Right cardiac atrium (tissue), 5 donors: ENCODE measurements around the gene MSL1. TPM values are rescaled to one million over a fixed set of nuclear protein-coding genes. Genes with fewer than 3 reads are reported as not detected.
"Not testable (repeated sequence)": the region's sequence is repeated elsewhere in the genome, so short reads cannot be mapped to it uniquely, and the experiment has no call there.

Experiments
- ATAC-seq, 2 donors: fragments of 200-7000 bp; cut with Tn5 transposase; one replicate each; pipeline versions ENCODE4 v1.8.0 to v1.9.1; 2020; ENCODE audit warnings: moderate library complexity in 2 of 2, mild to moderate bottlenecking in 1 of 2
- DNase-seq, 3 donors: peaks; one replicate each; pipeline ENCODE4 v3.0.0-alpha.2; 2020
- H3K27ac ChIP-seq: one replicate; pipeline ENCODE4 v1.5.1; 2013; ENCODE audit warnings: mild to moderate bottlenecking, low read length, control low read depth, moderate library complexity
- H3K27me3 ChIP-seq: one replicate; pipeline ENCODE4 v1.6.1; 2013; ENCODE audit not compliant: control insufficient read depth, insufficient read depth
- H3K4me1 ChIP-seq: one replicate; pipeline ENCODE4 v1.6.1; 2013; ENCODE audit warnings: low read length; ENCODE audit not compliant: control insufficient read depth, insufficient read depth
- H3K4me3 ChIP-seq: one replicate; pipeline ENCODE4 v1.5.1; 2013; ENCODE audit warnings: low read length, control low read depth
- H3K9me3 ChIP-seq: one replicate; pipeline ENCODE4 v1.6.1; 2013; ENCODE audit warnings: low read length; ENCODE audit not compliant: control insufficient read depth
- WGBS: extraction: QIAGEN DNeasy Blood & Tissue Kit; methylation state at CpG from one replicate; pipeline ENCODE4 v1.1.7; 2013; 5-methylcytosine and 5-hydroxymethylcytosine counted together
- intact Hi-C, 4 donors: fragments of 100-400 bp; cut with DNase I; formaldehyde crosslinking; loops; one replicate each; pipeline versions ENCODE4 v1.11.0 to v1.14.0; 2022 to 2023
- polyA plus RNA-seq: library from polyadenylated mRNA; stranded (reverse); fragments of 200-250 nt; gene quantifications from one replicate; pipeline ENCODE4 v1.2.3, GENCODE V29; 2013
- total RNA-seq, 4 donors: library from RNA; stranded (reverse); fragmentation: NEBNext Ultra II Directional; extraction: Animal tissue kit (Norgen Biotek cat#: 25700); gene quantifications; one replicate each; pipeline ENCODE4 v1.2.1, GENCODE V29; 2021
- donor health status: healthy with polysubstance abuse.
- donor health status: DM: no; HTN: yes; CAD: no.
- donor health status: DM: no; HTN: no; CAD: no.
- donor health status: DM: no; HTN: yes; CAD: no; lungs with severe emphysema.
- donor health status: DM: yes; HTN: yes; CAD: no.

The MSL1 gene
- total and polyA plus RNA-seq, 5 donors: 44.8 to 57.3 (median 54.4) TPM

DNA sequence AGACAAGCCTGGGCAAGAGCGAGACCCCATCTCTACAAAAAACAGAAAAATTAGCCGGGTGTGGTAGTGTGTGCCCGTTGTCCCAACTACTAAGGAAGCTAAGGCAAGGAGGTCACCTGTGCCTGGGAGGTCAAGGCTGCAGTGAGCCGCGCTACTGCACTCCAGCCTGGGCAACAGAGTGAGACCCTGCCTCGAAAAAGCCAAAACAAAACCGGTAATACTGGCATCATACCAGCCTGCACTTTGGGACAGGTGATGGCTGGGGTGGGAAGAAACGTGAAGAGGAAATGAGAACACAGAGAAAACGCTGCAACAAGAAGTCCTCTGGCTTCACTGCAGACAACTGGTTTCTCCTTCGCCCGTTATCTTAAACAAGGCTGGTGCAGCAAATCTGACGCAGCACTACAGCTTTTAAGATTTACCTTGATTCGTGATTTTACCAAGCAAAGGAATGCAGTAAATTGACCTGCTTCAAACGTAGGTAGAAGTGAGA, 17.8 kb downstream of the MSL1 start:
- intact Hi-C loops: no loop called here
- H3K9me3 ChIP-seq: no peaks in the 10 kb centered on the region
- H3K4me1 ChIP-seq: peaks cover 2% of the 10 kb centered on the region
- DNase-seq: no peak
- 14% methylated on average over 14 of the region's 14 CpGs for WGBS
- H3K27ac ChIP-seq: peak overlapping the region; percentile 99
- H3K27me3 ChIP-seq: no peaks in the 10 kb centered on the region
- H3K4me3 ChIP-seq: peak overlapping the region; percentile 70
- ATAC-seq: peak; percentile 7 to 28

DNA sequence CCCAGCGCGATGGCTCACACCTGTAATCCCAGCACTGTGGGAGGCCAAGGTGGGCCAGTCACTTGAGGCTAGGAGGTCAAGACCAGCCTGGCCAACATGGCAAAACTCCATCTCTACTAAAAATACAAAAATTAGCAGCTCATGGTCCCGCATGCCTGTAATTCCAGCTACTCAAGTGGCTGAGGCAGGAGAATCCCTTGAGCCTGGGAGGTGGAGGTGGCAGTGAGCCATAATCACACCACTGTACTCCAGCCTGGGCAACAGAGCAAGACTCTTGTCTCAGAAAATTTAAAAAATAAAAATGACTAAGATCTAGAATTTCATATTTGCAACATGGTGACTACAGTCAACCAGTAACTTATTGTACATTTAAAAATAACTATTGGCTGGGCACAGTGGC, 21.4 kb downstream of the MSL1 start:
- 93% methylated on average over 3 of the region's 3 CpGs for WGBS
- H3K4me3 ChIP-seq, H3K4me1 ChIP-seq, H3K27me3 ChIP-seq, DNase-seq, H3K27ac ChIP-seq, intact Hi-C loops, ATAC-seq, H3K9me3 ChIP-seq: not testable (repeated sequence)

DNA sequence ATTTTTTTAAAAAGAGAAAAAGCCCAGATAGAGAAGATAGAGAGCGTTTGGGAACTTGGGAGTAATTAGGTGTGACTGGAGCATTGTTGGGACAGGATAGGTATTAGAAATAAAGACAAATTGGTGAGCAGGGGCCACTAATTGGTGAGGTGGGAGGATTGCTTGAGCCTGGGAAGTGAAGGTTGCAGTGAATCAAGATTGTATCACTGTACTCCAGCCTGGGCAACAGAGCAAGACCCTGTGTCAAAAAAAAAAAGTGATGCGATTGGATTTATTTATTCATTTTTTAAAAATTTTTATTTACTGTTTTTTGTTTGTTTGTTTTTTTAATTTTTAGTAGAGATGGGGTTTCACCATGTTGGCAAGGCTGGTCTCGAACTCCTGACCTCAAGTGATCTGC, 23.7 kb downstream of the MSL1 start:
- WGBS: 93% methylated on average over 3 of the region's 3 CpGs
- H3K27me3 ChIP-seq: no peaks in the 10 kb centered on the region
- no peak overlapping the region for H3K4me3 ChIP-seq
- DNase-seq: no peak
- no peaks in the 10 kb centered on the region for H3K9me3 ChIP-seq
- no peak overlapping the region for H3K27ac ChIP-seq
- ATAC-seq: no peak
- intact Hi-C loops: no loop called here
- no peaks in the 10 kb centered on the region for H3K4me1 ChIP-seq

DNA sequence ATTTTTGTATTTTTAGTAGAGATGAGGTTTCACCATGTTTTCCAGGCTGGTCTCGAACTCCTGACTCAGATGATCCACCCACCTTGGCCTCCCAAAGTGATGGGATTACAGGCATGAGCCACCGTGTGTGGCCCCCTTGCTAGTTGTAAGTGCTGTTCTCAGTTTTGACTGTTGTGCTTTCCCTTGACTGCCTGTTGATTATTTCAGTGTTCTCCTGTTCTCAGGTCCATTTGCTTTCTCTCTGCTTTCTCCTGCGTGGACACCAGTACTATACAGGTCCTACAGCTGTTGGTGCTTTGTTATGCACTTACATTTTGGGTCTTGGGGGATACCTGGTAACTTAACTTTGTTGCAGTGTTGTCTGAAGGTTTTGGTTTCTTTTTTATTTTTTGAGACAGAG, 26.8 kb downstream of the MSL1 start:
- intact Hi-C loops: no loop called here
- DNase-seq: no peak
- no peaks in the 10 kb centered on the region for H3K9me3 ChIP-seq
- ATAC-seq: no peak
- no peaks in the 10 kb centered on the region for H3K27me3 ChIP-seq
- no peaks in the 10 kb centered on the region for H3K4me1 ChIP-seq
- H3K27ac ChIP-seq: no peak overlapping the region
- WGBS: 81% methylated on average over 3 of the region's 3 CpGs
- no peak overlapping the region for H3K4me3 ChIP-seq

DNA sequence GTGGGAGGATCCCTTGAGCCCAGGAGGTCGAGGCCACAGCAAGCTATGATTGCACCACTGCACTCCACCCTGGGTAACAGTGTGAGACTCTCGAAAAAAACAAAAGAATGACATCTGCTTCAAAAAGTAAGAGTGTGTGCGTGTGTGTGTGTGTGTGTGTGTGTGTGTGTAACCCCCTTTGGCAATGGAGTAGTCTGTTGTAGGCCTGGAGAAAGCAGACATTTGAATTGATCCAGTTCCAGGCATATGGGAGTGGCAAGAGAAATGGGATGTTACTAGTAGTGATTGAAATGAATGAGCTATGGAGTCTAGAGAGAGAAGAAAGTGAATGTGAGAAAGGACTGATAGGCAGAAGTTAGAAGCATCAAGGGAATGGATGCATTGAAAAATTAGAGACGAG, 28.5 kb downstream of the MSL1 start:
- ATAC-seq (no peak), DNase-seq (no peak)
- Histone ChIP-seq H3K27me3 (no peaks in the 10 kb centered on the region), H3K9me3 (no peaks in the 10 kb centered on the region), H3K27ac (no peak overlapping the region), H3K4me1 (no peaks in the 10 kb centered on the region), H3K4me3 (no peak overlapping the region)
- intact Hi-C loops: loop anchor here in 1 of 4 donors (10.0 kb wide), 1 partner anchor 125 kb away; no protein-coding TSS in a partner anchor
- WGBS: 75% methylated on average over 4 of the region's 4 CpGs

DNA sequence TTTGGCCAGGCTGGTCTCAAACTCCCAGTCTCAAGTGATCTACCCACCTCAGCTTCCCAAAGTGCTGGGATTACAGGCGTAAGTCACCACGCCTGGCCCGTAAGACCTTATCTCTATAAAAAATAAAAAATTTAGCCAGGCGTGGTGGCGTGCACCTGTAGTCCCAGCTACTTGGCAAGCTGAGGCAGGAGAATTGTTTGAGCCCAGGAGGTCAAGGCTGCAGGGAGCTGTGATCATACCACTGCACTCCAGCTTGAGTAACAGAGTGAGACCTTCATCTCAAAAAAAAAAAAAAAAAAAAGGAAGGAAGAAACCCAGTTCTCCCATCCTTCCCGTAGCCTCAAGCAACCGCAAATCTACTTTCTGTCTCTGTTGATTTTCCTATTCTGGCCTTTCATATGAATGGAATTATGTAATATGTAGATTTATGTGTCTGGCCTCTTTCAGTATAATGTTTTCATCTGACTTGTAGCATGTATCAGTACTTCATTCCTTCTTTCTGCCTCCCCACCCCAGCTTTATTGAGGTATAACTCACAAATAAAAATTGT, 29.7 kb downstream of the MSL1 start:
- intact Hi-C loops: loop anchor here in 1 of 4 donors (10.0 kb wide), 1 partner anchor 127 kb away; no protein-coding TSS in a partner anchor
- Histone ChIP-seq H3K9me3 (no peaks in the 10 kb centered on the region), H3K4me3 (no peak overlapping the region), H3K27me3 (no peaks in the 10 kb centered on the region), H3K4me1 (no peaks in the 10 kb centered on the region), H3K27ac (no peak overlapping the region)
- 65% methylated on average over 7 of the region's 7 CpGs for WGBS
- DNase-seq (no peak), ATAC-seq (no peak)

DNA sequence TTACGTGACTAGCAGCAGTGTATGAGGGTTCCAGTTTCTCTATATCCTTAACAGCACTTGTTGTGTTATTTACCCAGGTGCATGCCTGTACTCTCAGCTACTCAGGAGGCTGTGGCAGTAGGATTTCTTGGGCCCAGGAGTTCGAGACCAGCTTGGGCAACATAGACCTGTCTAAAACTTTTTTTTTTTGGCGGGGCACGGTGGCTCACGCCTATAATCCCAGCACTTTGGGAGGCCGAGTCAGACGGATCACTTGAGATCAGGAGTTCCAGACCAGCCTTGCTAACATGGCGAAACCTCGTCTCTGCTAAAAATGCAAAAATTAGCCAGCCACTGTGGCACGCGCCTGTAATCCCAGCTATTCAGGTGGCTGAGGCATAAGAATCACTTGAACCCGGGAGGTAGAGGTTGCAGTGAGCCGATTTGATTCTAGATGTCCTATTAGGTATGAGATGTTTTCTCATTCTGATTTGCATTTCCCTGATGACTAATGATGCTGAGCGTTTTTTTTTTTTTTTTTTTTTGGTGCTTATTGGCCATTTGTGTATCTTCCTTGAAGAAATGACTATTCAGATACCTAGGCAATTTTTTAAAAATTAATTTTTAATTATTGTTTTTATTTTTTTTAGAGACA, 31.9 kb downstream of the MSL1 start:
- DNase-seq (no peak), ATAC-seq (no peak)
- peaks cover 5% of the 10 kb centered on the region for H3K4me1 ChIP-seq
- 85% methylated on average over 14 of the region's 14 CpGs for WGBS
- intact Hi-C loops: loop anchor here in 1 of 4 donors (10.0 kb wide), 1 partner anchor 129 kb away; no protein-coding TSS in a partner anchor
- no peaks in the 10 kb centered on the region for H3K9me3 ChIP-seq
- no peak overlapping the region for H3K27ac ChIP-seq
- no peaks in the 10 kb centered on the region for H3K27me3 ChIP-seq
- no peak overlapping the region for H3K4me3 ChIP-seq

DNA sequence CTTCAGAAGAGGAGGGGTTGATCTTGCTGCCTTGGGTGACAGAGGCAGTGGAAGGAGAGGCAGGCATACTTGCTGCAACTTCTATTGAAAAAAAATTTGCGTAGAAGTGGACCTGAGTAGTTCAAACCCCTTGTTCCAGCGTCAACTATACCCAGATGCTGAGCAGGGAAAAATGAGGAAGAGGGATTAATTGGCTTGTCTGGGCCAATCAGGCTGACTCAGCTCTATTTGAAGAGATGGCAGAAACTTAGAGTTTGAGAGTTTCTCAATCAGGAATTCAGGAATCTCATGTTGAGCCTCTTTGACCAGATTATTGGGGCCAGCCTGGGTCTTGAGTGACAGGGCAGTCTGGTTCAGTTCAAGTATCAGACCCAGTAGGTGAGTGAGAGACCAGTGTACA, 36.2 kb downstream of the MSL1 start:
- Histone ChIP-seq H3K4me3 (no peak overlapping the region), H3K9me3 (no peaks in the 10 kb centered on the region), H3K27me3 (no peaks in the 10 kb centered on the region), H3K4me1 (peaks cover 5% of the 10 kb centered on the region), H3K27ac (no peak overlapping the region)
- no peak for DNase-seq
- 80% methylated on average over 2 of the region's 2 CpGs for WGBS
- ATAC-seq: no peak
- intact Hi-C loops: loop anchor here in 1 of 4 donors (10.0 kb wide), 1 partner anchor 133 kb away; no protein-coding TSS in a partner anchor

DNA sequence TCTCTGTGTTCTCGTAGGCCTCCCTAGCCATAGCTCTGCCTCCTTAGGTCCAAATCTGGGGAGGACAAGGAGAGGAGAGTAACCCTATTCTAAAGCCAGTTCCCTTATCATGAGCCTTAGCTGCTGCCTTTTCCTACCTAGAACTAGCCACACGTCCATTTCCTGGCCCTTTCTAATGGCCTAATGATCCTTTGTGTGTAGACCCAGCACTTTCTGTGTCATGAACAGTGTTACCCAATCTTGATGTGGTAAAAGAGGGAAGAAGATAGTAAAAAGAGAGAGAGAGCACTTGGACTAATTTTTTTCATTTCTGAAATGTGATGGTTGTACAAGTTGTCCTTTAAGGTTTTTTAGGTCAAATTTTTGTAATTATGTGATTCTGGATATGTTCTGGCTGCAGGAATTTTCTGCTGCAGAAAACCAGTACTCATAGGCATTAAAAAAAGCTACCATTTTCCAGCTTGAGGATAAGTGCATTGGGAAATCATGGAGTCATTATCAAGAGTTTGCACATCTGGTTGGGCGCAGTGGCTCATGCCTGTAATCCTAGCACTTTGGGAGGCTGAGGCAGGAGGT, 36.8 kb downstream of the MSL1 start:
- intact Hi-C loops: loop anchor here in 1 of 4 donors (10.0 kb wide), 1 partner anchor 134 kb away; no protein-coding TSS in a partner anchor
- WGBS: 75% methylated on average over 3 of the region's 3 CpGs

DNA sequence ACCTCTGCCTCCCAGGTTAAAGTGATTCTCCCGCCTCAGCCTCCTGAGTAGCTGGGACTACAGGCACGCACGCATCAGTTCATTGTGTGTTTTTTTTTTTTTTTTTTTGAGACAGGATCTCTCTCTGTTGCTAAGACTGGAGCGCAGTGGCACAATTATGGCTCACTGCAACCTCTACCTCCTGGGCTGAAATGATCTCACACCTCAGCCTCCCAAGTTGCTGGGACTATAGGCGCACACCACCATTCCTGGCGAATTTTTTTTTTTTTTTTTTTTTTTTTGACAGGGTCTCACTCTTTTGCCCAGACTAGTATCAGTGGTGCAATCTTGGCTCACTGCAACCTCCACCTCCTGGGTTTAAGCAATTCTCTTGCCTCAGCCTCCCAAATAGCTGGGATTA, 37.7 kb downstream of the MSL1 start:
- WGBS: 80% methylated on average over 6 of the region's 6 CpGs
- DNase-seq (no peak), ATAC-seq (no peak)
- H3K9me3 ChIP-seq: no peaks in the 10 kb centered on the region
- H3K4me1 ChIP-seq: peaks cover 5% of the 10 kb centered on the region
- intact Hi-C loops: loop anchor here in 1 of 4 donors (10.0 kb wide), 1 partner anchor 135 kb away; no protein-coding TSS in a partner anchor
- no peak overlapping the region for H3K4me3 ChIP-seq
- no peak overlapping the region for H3K27ac ChIP-seq
- H3K27me3 ChIP-seq: no peaks in the 10 kb centered on the region

More for the DNA sequence above, 36.8 kb downstream of the MSL1 start:
- DNase-seq (no peak), ATAC-seq (peak in 1 of 2 donors; percentile 36)
- Histone ChIP-seq H3K4me3 (no peak overlapping the region), H3K4me1 (peaks cover 5% of the 10 kb centered on the region), H3K9me3 (no peaks in the 10 kb centered on the region), H3K27ac (no peak overlapping the region), H3K27me3 (no peaks in the 10 kb centered on the region)

DNA sequence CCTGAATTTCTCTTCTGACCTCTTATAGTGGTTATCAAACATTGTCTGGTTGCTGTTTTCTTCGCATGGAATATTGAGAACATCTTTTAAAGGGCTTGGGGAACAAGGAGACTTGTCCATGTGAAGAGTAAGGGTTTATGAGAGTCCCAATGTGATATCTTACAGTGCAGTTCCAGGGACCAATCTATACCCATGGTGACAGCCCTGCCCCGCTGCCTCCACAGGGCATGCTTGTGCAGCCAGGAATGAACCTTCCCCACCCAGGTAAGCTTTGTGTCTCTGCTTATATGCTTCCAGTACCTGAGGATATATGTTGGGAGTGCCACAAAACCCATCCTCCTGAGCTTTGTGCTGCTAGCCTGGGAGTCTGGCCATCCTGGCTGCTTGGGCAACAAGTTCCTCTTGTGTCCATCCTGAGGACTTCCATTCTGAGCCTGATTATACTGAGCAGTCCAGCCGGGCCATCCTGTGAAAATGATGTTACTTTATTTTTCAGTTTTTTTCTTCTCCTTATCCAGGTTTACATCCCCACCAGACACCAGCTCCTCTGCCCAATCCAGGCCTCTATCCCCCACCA, 46.0 kb downstream of the MSL1 start:
- no peaks in the 10 kb centered on the region for H3K9me3 ChIP-seq
- no peak overlapping the region for H3K4me3 ChIP-seq
- H3K27me3 ChIP-seq: no peaks in the 10 kb centered on the region
- no peak for DNase-seq
- H3K4me1 ChIP-seq: no peaks in the 10 kb centered on the region
- peak overlapping the region; percentile 64 for H3K27ac ChIP-seq
- intact Hi-C loops: loop anchor here in 3 of 4 donors (5.0 to 10.0 kb wide), 3 partner anchors 55 to 153 kb away; partner anchors contain the start of gene CSF3 (in 2 of the 3)
- WGBS: 83% methylated on average over 3 of the region's 3 CpGs
- no peak for ATAC-seq
